Endothelial cell of umbilical vein (primary cell): Measurements from ENCODE around the gene HOXD8. TPM values are rescaled to one million over a fixed set of nuclear protein-coding genes. Genes with fewer than 3 reads are reported as not detected.
A peak's percentile ranks its signal among the peaks of the same experiment; 100 is the strongest.

Experiments used
- BruUV-seq: library from RNA; stranded (reverse); fragments of 400-500 nt; replicated peaks from 2 replicates; lab custom pipeline; 2021; lab: Mats Ljungman, UMichigan
- CTCF ChIA-PET: fragments of 300-600, 350-600 bp; sonication (Branson Sonifier 250); formaldehyde crosslinking; loops from one replicate; lab custom pipeline; 2021; ENCODE audit warnings: antibody characterized with exemption, inconsistent platforms; lab: Charles Lee
- POLR2A ChIA-PET: fragments of 300-600, 350-600 bp; sonication (Branson Sonifier 250); formaldehyde crosslinking; loops from one replicate; lab custom pipeline; 2021; ENCODE audit warnings: antibody characterized with exemption, inconsistent platforms; lab: Charles Lee
- DNase-seq: peaks from one replicate; pipeline ENCODE4 v3.0.0-alpha.2; 2011; ENCODE audit warnings: low read depth, low spot score
- FAIRE-seq: peaks from 2 replicates; lab custom pipeline; 2011; peaks lifted over from hg19 to GRCh38; lab: Jason Lieb, UNC
- H2AFZ ChIP-seq: 2 replicates; pipeline ENCODE4 v1.6.0; 2012; ENCODE audit warnings: low read depth, low read length, control low read depth, inconsistent platforms
- H3K27ac ChIP-seq: 2 replicates; pipeline ENCODE4 v1.5.1; 2011; ENCODE audit warnings: low read depth, mild to moderate bottlenecking, control low read depth, low read length, moderate library complexity; ENCODE audit not compliant: insufficient read depth
- H3K27me3 ChIP-seq, 2 experiments: 2 replicates each; pipeline versions ENCODE4 v1.6.0 to v1.6.1; 2011; ENCODE audit warnings: low read length in 2 of 2, mixed read lengths in 1 of 2; ENCODE audit not compliant: control insufficient read depth in 2 of 2, insufficient read depth in 2 of 2
- H3K36me3 ChIP-seq, 2 experiments: 2 replicates in 1 of 2; 3 replicates in 1 of 2; pipeline ENCODE4 v1.5.1; 2011; ENCODE audit warnings: low read length in 2 of 2, mild to moderate bottlenecking in 1 of 2, moderate library complexity in 1 of 2; ENCODE audit not compliant: control insufficient read depth in 2 of 2, insufficient read depth in 2 of 2; ENCODE audit errors: extremely low read depth in 1 of 2
- H3K4me1 ChIP-seq: 3 replicates; pipeline ENCODE4 v1.5.1; 2011; ENCODE audit warnings: mild to moderate bottlenecking, low read length; ENCODE audit not compliant: control insufficient read depth, insufficient read depth; ENCODE audit errors: extremely low read depth
- H3K4me2 ChIP-seq: 2 replicates; pipeline ENCODE4 v1.6.1; 2011; ENCODE audit warnings: low read length, control low read depth, mixed read lengths; ENCODE audit not compliant: insufficient read depth
- H3K4me3 ChIP-seq, 3 experiments: fragments of 200-600 bp in 1 of 3; sonication (generic), shearing (Covaris generic) in 1 of 3; replicated peaks in 1 of 3; 2 replicates each; pipeline ENCODE4 v1.5.1; 2011 to 2016; ENCODE audit warnings: control low read depth in 3 of 3, low read length in 3 of 3, mild to moderate bottlenecking in 2 of 3, inconsistent platforms in 1 of 3, low read depth in 1 of 3, moderate library complexity in 1 of 3; ENCODE audit not compliant: insufficient read depth in 1 of 3
- H3K79me2 ChIP-seq: 2 replicates; pipeline ENCODE4 v1.6.0; 2012; ENCODE audit warnings: low read length, inconsistent platforms; ENCODE audit not compliant: control insufficient read depth, insufficient read depth
- H3K9ac ChIP-seq: replicated peaks from 2 replicates; pipeline ENCODE3; 2011; ENCODE audit warnings: low read length, control low read depth; ENCODE audit not compliant: insufficient read depth; ENCODE audit errors: extremely low read depth
- H3K9me1 ChIP-seq: replicated peaks from 3 replicates; pipeline ENCODE4 v1.6.0; 2011; ENCODE audit warnings: mild to moderate bottlenecking, low read length; ENCODE audit not compliant: control insufficient read depth, insufficient read depth; ENCODE audit errors: extremely low read depth
- H3K9me3 ChIP-seq: replicated peaks from 2 replicates; pipeline ENCODE4 v1.5.1; 2012; ENCODE audit warnings: low read length, inconsistent platforms; ENCODE audit not compliant: control insufficient read depth, insufficient read depth
- H4K20me1 ChIP-seq: replicated peaks from 2 replicates; pipeline ENCODE3; 2011; ENCODE audit warnings: mild to moderate bottlenecking, low read length; ENCODE audit not compliant: control insufficient read depth, insufficient read depth; ENCODE audit errors: extremely low read depth
- CTCF ChIP-seq, 2 donors: IDR thresholded peaks; 1 replicate in 1 of 2; 2 replicates in 1 of 2; pipeline ENCODE4 v1.5.1; 2011; ENCODE audit warnings: low read length in 2 of 2, mild to moderate bottlenecking in 2 of 2, moderate library complexity in 2 of 2, control low read depth in 1 of 2, inconsistent platforms in 1 of 2, low read depth in 1 of 2; ENCODE audit not compliant: insufficient read depth in 1 of 2; ENCODE audit errors: extremely low read depth in 1 of 2
- EZH2 ChIP-seq: IDR thresholded peaks from 2 replicates; pipeline ENCODE4 v1.6.1; 2012; ENCODE audit warnings: borderline replicate concordance, low read depth, mild to moderate bottlenecking, moderate library complexity, low read length, inconsistent platforms; ENCODE audit not compliant: severe bottlenecking
- FOS ChIP-seq: IDR thresholded peaks from 2 replicates; pipeline ENCODE4 v1.6.1; 2011; ENCODE audit warnings: mild to moderate bottlenecking, low read length, moderate library complexity, borderline replicate concordance; ENCODE audit not compliant: insufficient read depth
- JUN ChIP-seq: IDR thresholded peaks from 2 replicates; pipeline ENCODE4 v1.6.1; 2011; ENCODE audit warnings: borderline replicate concordance, low read depth; ENCODE audit not compliant: insufficient read length, insufficient read depth
- MYC ChIP-seq: IDR thresholded peaks from one replicate; pipeline ENCODE4 v1.6.1; 2011; ENCODE audit warnings: mild to moderate bottlenecking, low read depth, low read length
- POLR2A ChIP-seq: IDR thresholded peaks from 2 replicates; pipeline ENCODE4 v1.6.1; 2012; ENCODE audit warnings: low read depth, mild to moderate bottlenecking, control low read depth, low read length
- POLR2AphosphoS5 ChIP-seq: IDR thresholded peaks from 2 replicates; pipeline ENCODE4 v1.6.1; 2012; ENCODE audit warnings: low read depth, mild to moderate bottlenecking, control low read depth, low read length, moderate library complexity; ENCODE audit not compliant: insufficient read depth
- dilution Hi-C: fragments of 300-500 bp; cut with MboI; formaldehyde crosslinking; loops from one replicate; pipeline ENCODE4 v1.15.0; 2019; ENCODE audit warnings: low sequenced_read_pairs; ENCODE audit not compliant: extremely low pct_ligation_motif_present
- intact Hi-C: fragments of 100-400 bp; cut with micrococcal nuclease; formaldehyde crosslinking; loops from one replicate; pipeline ENCODE4 v1.10.0; 2022
- polyA plus RNA-seq, 4 experiments: library from polyadenylated mRNA; depleted of rRNA in 3 of 4; stranded (reverse) in 3 of 4; unstranded in 1 of 4; fragments of >200 nt; gene quantifications; 2 replicates each; pipeline versions ENCODE4 v1.2.1 to v1.2.3, GENCODE V29; 2011 to 2012; ENCODE audit warnings: missing spikeins in 1 of 4
- total RNA-seq: library from RNA; stranded (reverse); gene quantifications from 2 replicates; pipeline ENCODE4 v1.2.3, GENCODE V29; 2021

The HOXD8 gene
- total and polyA plus RNA-seq, 2 donors (not counting 3 experiments of a cell fraction or from before 2014, with no cell fraction given) = 6.4 to 15.6 TPM

GRCh38 chr2:176109192-176109901 is 20.2 kb upstream of the HOXD8 start:
- H3K27me3 ChIP-seq = peaks cover 83 to 96% of the 10 kb centered on the region in 2 experiments
- CTCF ChIA-PET = interaction anchor here (0.7 to 4.3 kb wide), 4 partner anchors 545 to 1410 kb away, joined by 3 to 15 read pairs (median 5); no protein-coding TSS in a partner anchor
- intact Hi-C loops = no loop called here

DNA sequence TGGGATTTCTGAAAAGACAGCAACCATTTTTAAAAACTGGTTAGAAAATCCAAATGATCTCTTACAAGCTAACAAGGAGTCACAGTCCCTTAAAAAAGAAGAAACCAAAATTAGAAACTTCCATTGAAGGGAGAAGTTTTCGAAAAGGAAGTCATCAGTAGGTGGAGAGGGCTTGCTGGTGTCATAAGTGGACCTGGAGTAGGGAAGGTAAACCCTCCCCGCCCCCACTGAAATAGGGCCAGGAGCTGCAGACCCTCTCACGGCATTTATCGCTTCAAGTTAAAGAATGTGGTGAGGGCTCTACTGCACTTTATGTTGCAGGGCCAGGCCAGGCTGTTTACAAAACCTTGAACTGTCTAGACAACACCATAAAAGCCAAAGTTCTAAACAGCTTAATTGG is 19.6 kb upstream of the HOXD8 start:
- Histone ChIP-seq H3K9me1 (no peaks in the 10 kb centered on the region), H3K27ac (no peak overlapping the region), H4K20me1 (no peaks in the 10 kb centered on the region), H3K9ac (no peak overlapping the region), H3K4me3 (no peak overlapping the region), H3K36me3 (no peaks in the 10 kb centered on the region), H3K79me2 (no peaks in the 10 kb centered on the region), H3K27me3 (peaks cover 83 to 96% of the 10 kb centered on the region in 2 experiments), H3K4me2 (no peak overlapping the region), H3K4me1 (no peaks in the 10 kb centered on the region), H2AFZ (no peak overlapping the region), H3K9me3 (no peaks in the 10 kb centered on the region)
- BruUV-seq = no TSS peak
- dilution Hi-C loops = no loop called here
- TF ChIP-seq FOS (no peak), POLR2A (no peak), EZH2 (no peak), JUN (no peak), CTCF (IDR thresholded peaks at IDR 0.05; ENCODE audit: extremely low read depth in 1 of 2, insufficient read depth in 1 of 2, low read depth in 1 of 2, low read length in 2 of 2) (no peak), POLR2AphosphoS5 (no peak)
- CTCF ChIA-PET = interaction anchor here (0.7 to 4.3 kb wide), 11 partner anchors 8 to 1410 kb away, joined by 3 to 24 read pairs (median 15); partner anchors contain the start of gene HOXD9
- no peak for DNase-seq
- intact Hi-C loops = no loop called here
- POLR2A ChIA-PET = no interaction called here
- FAIRE-seq = no peak

More at GRCh38 chr2:176109192-176109901, 20.2 kb upstream of the HOXD8 start:
- Histone ChIP-seq H3K36me3 (no peaks in the 10 kb centered on the region), H2AFZ (no peak overlapping the region), H3K9ac (no peak overlapping the region), H3K79me2 (no peaks in the 10 kb centered on the region), H3K4me1 (no peaks in the 10 kb centered on the region), H3K9me3 (no peaks in the 10 kb centered on the region), H3K4me2 (no peak overlapping the region), H3K4me3 (no peak overlapping the region), H3K9me1 (no peaks in the 10 kb centered on the region), H4K20me1 (no peaks in the 10 kb centered on the region), H3K27ac (no peak overlapping the region)
- TF ChIP-seq EZH2 = peak; percentile 91
- TF ChIP-seq MYC = no peak
- FAIRE-seq = no peak
- POLR2A ChIA-PET = no interaction called here
- dilution Hi-C loops = no loop called here
- no TSS peak for BruUV-seq
- no peak for DNase-seq
